HCT116 (cell line): ENCODE data around the gene POLR3G. TPM values are rescaled to one million over a fixed set of nuclear protein-coding genes. Genes with fewer than 3 reads are reported as not detected.

Experiments
- ATAC-seq: fragments of 200-7000 bp; cut with Tn5 transposase; 2 replicates; pipeline ENCODE4 v1.9.1; 2020; ENCODE audit warnings: mild to moderate bottlenecking, moderate library complexity
- BruUV-seq: library from RNA; stranded (reverse); fragments of 400-500 nt; replicated peaks from 2 replicates; lab custom pipeline; 2021; lab: Mats Ljungman, UMichigan
- CTCF ChIA-PET: fragments of 300-600 bp; sonication (Branson Sonifier 250); formaldehyde crosslinking; loops from one replicate; lab custom pipeline; 2021; ENCODE audit warnings: antibody characterized with exemption; lab: Charles Lee
- POLR2A ChIA-PET: fragments of 300-600, 350-600 bp; sonication (Branson Sonifier 250); formaldehyde crosslinking; loops from one replicate; lab custom pipeline; 2021; ENCODE audit warnings: antibody characterized with exemption; lab: Charles Lee
- RAD21 ChIA-PET, 2 experiments: fragments of 300-600 bp; sonication (Branson Sonifier 250); formaldehyde crosslinking; loops; one replicate each; lab custom pipeline; 2023; ENCODE audit warnings: low total read pairs in 2 of 2; ENCODE audit not compliant: uncharacterized antibody in 2 of 2, unreplicated experiment in 2 of 2, low non-redundant PET in 1 of 2; lab: Charles Lee
- DNase-seq: peaks from one replicate; pipeline ENCODE4 v3.0.0-alpha.2; 2010; ENCODE audit warnings: low read depth, low spot score
- H2AFZ ChIP-seq: fragments of 200-600 bp; shearing (Covaris generic), sonication (generic); 2 replicates; pipeline ENCODE4 v1.6.1; 2017; ENCODE audit warnings: low read depth, mixed run types, mixed read lengths, antibody characterized with exemption, low read length; ENCODE audit not compliant: poor library complexity, severe bottlenecking
- H3K27ac ChIP-seq: 2 replicates; pipeline ENCODE4 v1.5.1; 2012; ENCODE audit warnings: low read depth, low read length
- H3K27me3 ChIP-seq: fragments of 200-600 bp; sonication (generic); 2 replicates; pipeline ENCODE4 v1.6.1; 2016; ENCODE audit warnings: mixed run types, low read length, mixed read lengths; ENCODE audit not compliant: insufficient read depth
- H3K36me3 ChIP-seq, 2 experiments: fragments of 200-500 bp in 1 of 2; fragments of 200-600 bp in 1 of 2; sonication (Bioruptor generic) in 1 of 2; sonication (generic) in 1 of 2; 2 replicates each; pipeline versions ENCODE4 v1.5.1 to v1.6.1; 2014 to 2016; ENCODE audit warnings: low read length in 2 of 2, inconsistent platforms in 1 of 2, mixed read lengths in 1 of 2, mixed run types in 1 of 2; ENCODE audit not compliant: insufficient read depth in 2 of 2, control insufficient read depth in 1 of 2
- H3K4me1 ChIP-seq, 2 experiments: fragments of 200-600 bp in 1 of 2; sonication (generic) in 1 of 2; 2 replicates each; pipeline versions ENCODE4 v1.5.1 to v1.6.1; 2012 to 2017; ENCODE audit warnings: low read length in 2 of 2, inconsistent platforms in 1 of 2, mild to moderate bottlenecking in 1 of 2, mixed read lengths in 1 of 2, mixed run types in 1 of 2, moderate library complexity in 1 of 2; ENCODE audit not compliant: insufficient read depth in 2 of 2, control insufficient read depth in 1 of 2
- H3K4me2 ChIP-seq: fragments of 200-600 bp; sonication (generic); 2 replicates; pipeline ENCODE4 v1.6.1; 2017; ENCODE audit warnings: mixed run types, low read length, mixed read lengths
- H3K4me3 ChIP-seq, 2 experiments: fragments of 200-600 bp in 1 of 2; sonication (generic) in 1 of 2; replicated peaks in 1 of 2; 2 replicates each; pipeline ENCODE4 v1.5.1; 2011 to 2016; ENCODE audit warnings: low read length in 2 of 2, control low read depth in 1 of 2, low read depth in 1 of 2, mild to moderate bottlenecking in 1 of 2, mixed read lengths in 1 of 2, mixed run types in 1 of 2
- H3K79me2 ChIP-seq: fragments of 200-600 bp; sonication (generic); 2 replicates; pipeline ENCODE4 v1.6.1; 2017; ENCODE audit warnings: mild to moderate bottlenecking, mixed run types, low read length, moderate library complexity, mixed read lengths; ENCODE audit not compliant: insufficient read depth
- H3K9ac ChIP-seq: fragments of 200-600 bp; sonication (generic); 2 replicates; pipeline ENCODE4 v1.6.1; 2016; ENCODE audit warnings: low read length, mixed read lengths
- H3K9me2 ChIP-seq: fragments of 200-600 bp; sonication (generic), shearing (Covaris generic); 2 replicates; pipeline ENCODE4 v1.6.1; 2017; ENCODE audit warnings: mixed run types, mild to moderate bottlenecking, moderate library complexity; ENCODE audit not compliant: insufficient read depth
- H3K9me3 ChIP-seq, 2 experiments: fragments of 200-500 bp in 1 of 2; fragments of 200-600 bp in 1 of 2; sonication (Bioruptor generic) in 1 of 2; sonication (generic) in 1 of 2; 2 replicates each; pipeline ENCODE4 v1.6.1; 2014 to 2017; ENCODE audit warnings: low read length in 2 of 2, mixed read lengths in 2 of 2, inconsistent platforms in 1 of 2, low read depth in 1 of 2, mild to moderate bottlenecking in 1 of 2, mixed run types in 1 of 2, moderate library complexity in 1 of 2; ENCODE audit not compliant: control insufficient read depth in 1 of 2, insufficient read depth in 1 of 2
- H4K20me1 ChIP-seq: fragments of 200-600 bp; sonication (generic), shearing (Covaris generic); 2 replicates; pipeline ENCODE4 v1.6.1; 2017; ENCODE audit warnings: mixed run types, mild to moderate bottlenecking, moderate library complexity; ENCODE audit not compliant: insufficient read depth
- ATF3 ChIP-seq: IDR thresholded peaks from 2 replicates; pipeline ENCODE4 v1.6.1; 2012
- CEBPB ChIP-seq: IDR thresholded peaks from 2 replicates; pipeline ENCODE4 v1.6.1; 2012; ENCODE audit warnings: low read depth
- CTCF ChIP-seq, 3 experiments: fragments of 200-600 bp in 1 of 3; sonication (generic) in 1 of 3; IDR thresholded peaks in 2 of 3; conservative IDR thresholded peaks in 1 of 3; 2 replicates each; pipeline ENCODE4 v1.5.1; 2012 to 2017; ENCODE audit warnings: low read depth in 2 of 3, low read length in 2 of 3, antibody characterized with exemption in 1 of 3, borderline replicate concordance in 1 of 3, control low read depth in 1 of 3, mild to moderate bottlenecking in 1 of 3, mixed read lengths in 1 of 3, mixed run types in 1 of 3, moderate library complexity in 1 of 3; ENCODE audit not compliant: insufficient read depth in 1 of 3
- EZH2 ChIP-seq: fragments of 200-600 bp; sonication (generic); IDR thresholded peaks from 2 replicates; pipeline ENCODE4 v1.6.1; 2017; ENCODE audit warnings: antibody characterized with exemption, mixed run types
- EZH2phosphoT487 ChIP-seq: fragments of 200-600 bp; IDR thresholded peaks from 2 replicates; pipeline ENCODE4 v1.6.1; 2018; ENCODE audit warnings: antibody characterized with exemption, borderline replicate concordance
- FOSL1 ChIP-seq: IDR thresholded peaks from 2 replicates; pipeline ENCODE4 v1.6.1; 2012; ENCODE audit warnings: low read depth
- JUND ChIP-seq: IDR thresholded peaks from 2 replicates; pipeline ENCODE4 v1.6.1; 2012
- MAX ChIP-seq: IDR thresholded peaks from 2 replicates; pipeline ENCODE4 v1.6.1; 2012
- POLR2A ChIP-seq: IDR thresholded peaks from 2 replicates; pipeline ENCODE4 v1.7.0; 2011; ENCODE audit warnings: borderline replicate concordance; ENCODE audit not compliant: insufficient read depth, insufficient read length; ENCODE audit errors: extremely low read depth
- POLR2AphosphoS5 ChIP-seq: IDR thresholded peaks from 2 replicates; pipeline ENCODE4 v1.6.1; 2011; ENCODE audit warnings: mild to moderate bottlenecking, low read depth, low read length, moderate library complexity
- SIN3A ChIP-seq: IDR thresholded peaks from 2 replicates; pipeline ENCODE4 v1.6.1; 2012; ENCODE audit warnings: low read depth
- SP1 ChIP-seq: IDR thresholded peaks from 2 replicates; pipeline ENCODE4 v1.6.1; 2012; ENCODE audit warnings: low read depth
- SRF ChIP-seq: IDR thresholded peaks from 2 replicates; pipeline ENCODE4 v1.6.1; 2012; ENCODE audit warnings: low read depth
- ZFX ChIP-seq: fragments of 450-650 bp; IDR thresholded peaks from 2 replicates; pipeline ENCODE4 v1.6.1; 2017
- intact Hi-C: fragments of 100-400 bp; cut with micrococcal nuclease; formaldehyde crosslinking; loops from 2 replicates; pipeline ENCODE4 v1.10.0; 2022
- total RNA-seq: library from RNA; stranded (reverse); gene quantifications from one replicate; pipeline ENCODE4 v1.2.1, GENCODE V29; 2021; ENCODE audit not compliant: unreplicated experiment
- TF ChIP-seq, protein P1 (sequence below): IDR thresholded peaks from 2 replicates; pipeline ENCODE4 v1.6.1; 2011; ENCODE audit warnings: mild to moderate bottlenecking, low read length, moderate library complexity; ENCODE audit not compliant: insufficient replicate concordance; ENCODE audit errors: extremely low read depth

POLR3G gene
- total RNA-seq, 1 experiment from 2014 or later = 44.8 TPM

DNA sequence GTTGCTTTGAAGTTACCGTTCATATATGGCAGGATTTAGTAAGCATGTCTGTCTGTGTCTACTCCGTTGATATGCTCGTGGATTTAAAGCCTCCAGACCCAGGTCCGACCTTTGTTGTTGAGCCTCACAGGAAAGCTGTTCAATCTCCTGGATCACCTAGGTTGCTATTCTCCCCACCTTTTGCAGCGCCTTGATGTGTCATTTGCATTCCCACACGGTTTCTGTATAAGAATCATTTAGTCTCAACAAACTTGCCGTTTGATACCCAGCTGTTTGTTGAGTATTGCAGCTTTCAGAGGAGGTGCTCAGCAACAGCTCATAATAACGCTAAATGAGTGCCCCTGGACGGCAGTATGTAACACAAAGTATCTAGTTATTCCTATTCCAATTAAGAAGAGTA lies 82.7 kb downstream of the POLR3G start:
- no peak overlapping the region for H3K4me3 ChIP-seq
- H3K79me2 ChIP-seq = no peaks in the 10 kb centered on the region
- H3K4me2 ChIP-seq = peak overlapping the region; percentile 81
- ATAC-seq = no peak
- H3K36me3 ChIP-seq = no peaks in the 10 kb centered on the region
- H3K27ac ChIP-seq = no peak overlapping the region
- CTCF ChIA-PET = no interaction called here
- no peaks in the 10 kb centered on the region for H4K20me1 ChIP-seq
- no peak for DNase-seq
- no peaks in the 10 kb centered on the region for H3K9me3 ChIP-seq
- no peaks in the 10 kb centered on the region for H3K27me3 ChIP-seq
- RAD21 ChIA-PET = no interaction called here
- POLR2A ChIA-PET = interaction anchor here (1.2 kb wide), 1 partner anchor 10 kb away, joined by 3 read pairs; no protein-coding TSS in a partner anchor
- no peak overlapping the region for H2AFZ ChIP-seq
- no peaks in the 10 kb centered on the region for H3K9me2 ChIP-seq
- intact Hi-C loops = no loop called here
- no TSS peak for BruUV-seq
- no peak for TF ChIP-seq EZH2phosphoT487
- no peak for TF ChIP-seq MAX
- TF ChIP-seq ZFX = no peak
- no peak for TF ChIP-seq ATF3
- no peak for TF ChIP-seq CEBPB
- no peak for TF ChIP-seq SIN3A
- no peak for TF ChIP-seq JUND
- no peak for TF ChIP-seq SP1
- no peak for TF ChIP-seq EZH2
- no peak overlapping the region; the same call in 1 of the 2 replicates for H3K9ac ChIP-seq
- no peaks in the 10 kb centered on the region; a peak in 1 of 4 replicates for H3K4me1 ChIP-seq

GRCh38 chr5:90557871-90558270 lies 83.2 kb downstream of the POLR3G start:
- BruUV-seq = no TSS peak

More at GRCh38 chr5:90557871-90558270, 83.2 kb downstream of the POLR3G start:
- Histone ChIP-seq H3K4me3 (peak overlapping the region; percentile 51 to 62), H3K4me1 (no peaks in the 10 kb centered on the region; a peak in 1 of 4 replicates), H3K9me3 (no peaks in the 10 kb centered on the region), H3K4me2 (peak overlapping the region; percentile 81), H3K79me2 (no peaks in the 10 kb centered on the region), H3K9me2 (no peaks in the 10 kb centered on the region), H3K27ac (no peak overlapping the region), H2AFZ (peak overlapping the region; percentile 91), H3K9ac (peak overlapping the region; percentile 43), H4K20me1 (no peaks in the 10 kb centered on the region), H3K36me3 (no peaks in the 10 kb centered on the region), H3K27me3 (no peaks in the 10 kb centered on the region)
- RAD21 ChIA-PET = no interaction called here
- intact Hi-C loops = no loop called here
- TF ChIP-seq POLR2AphosphoS5 = no peak
- TF ChIP-seq, protein P1, sequence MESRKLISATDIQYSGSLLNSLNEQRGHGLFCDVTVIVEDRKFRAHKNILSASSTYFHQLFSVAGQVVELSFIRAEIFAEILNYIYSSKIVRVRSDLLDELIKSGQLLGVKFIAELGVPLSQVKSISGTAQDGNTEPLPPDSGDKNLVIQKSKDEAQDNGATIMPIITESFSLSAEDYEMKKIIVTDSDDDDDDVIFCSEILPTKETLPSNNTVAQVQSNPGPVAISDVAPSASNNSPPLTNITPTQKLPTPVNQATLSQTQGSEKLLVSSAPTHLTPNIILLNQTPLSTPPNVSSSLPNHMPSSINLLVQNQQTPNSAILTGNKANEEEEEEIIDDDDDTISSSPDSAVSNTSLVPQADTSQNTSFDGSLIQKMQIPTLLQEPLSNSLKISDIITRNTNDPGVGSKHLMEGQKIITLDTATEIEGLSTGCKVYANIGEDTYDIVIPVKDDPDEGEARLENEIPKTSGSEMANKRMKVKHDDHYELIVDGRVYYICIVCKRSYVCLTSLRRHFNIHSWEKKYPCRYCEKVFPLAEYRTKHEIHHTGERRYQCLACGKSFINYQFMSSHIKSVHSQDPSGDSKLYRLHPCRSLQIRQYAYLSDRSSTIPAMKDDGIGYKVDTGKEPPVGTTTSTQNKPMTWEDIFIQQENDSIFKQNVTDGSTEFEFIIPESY = no peak
- no peak for TF ChIP-seq CTCF (IDR thresholded peaks at IDR 0.05 in 2 of 3, conservative IDR thresholded peaks at IDR 0.05 in 1 of 3; ENCODE audit: borderline replicate concordance in 1 of 3, insufficient read depth in 1 of 3, low read depth in 2 of 3, low read length in 2 of 3)
- TF ChIP-seq EZH2phosphoT487 = no peak
- no peak for TF ChIP-seq SRF
- TF ChIP-seq POLR2A = no peak
- no peak for TF ChIP-seq MAX
- TF ChIP-seq FOSL1 = no peak
- TF ChIP-seq JUND = no peak
- DNase-seq (no peak), ATAC-seq (no peak)
- CTCF ChIA-PET = no interaction called here
- POLR2A ChIA-PET = interaction anchor here (1.2 kb wide), 1 partner anchor 11 kb away, joined by 3 read pairs; no protein-coding TSS in a partner anchor
